ENCODE measurements around the gene RYR1. TPM values are rescaled to one million over a fixed set of nuclear protein-coding genes. Genes with fewer than 3 reads are reported as not detected.

The RYR1 gene
- total and polyA plus RNA-seq, 2 experiments from 2014 or later, result under 0.01 TPM; not detected in 1

- Histone ChIP-seq H3K4me1 (ENCODE audit: insufficient read depth) (no peaks in the 10 kb centered on the region), H3K4me3 (no peak overlapping the region), H3F3A (ENCODE audit: insufficient read depth) (no peaks in the 10 kb centered on the region), H3K9me2 (ENCODE audit: insufficient read depth) (no peaks in the 10 kb centered on the region), H3K9ac (no peak overlapping the region), H2AFZ (no peak overlapping the region), H3K79me2 (ENCODE audit: insufficient read depth) (no peaks in the 10 kb centered on the region), H3K27me3 (replicated peaks; ENCODE audit: insufficient read depth) (peaks cover 4% of the 10 kb centered on the region; the same call in 1 of the 2 replicates), H3K27ac (no peak overlapping the region), H3K9me3 (ENCODE audit: low read depth) (no peaks in the 10 kb centered on the region), H3K36me3 (ENCODE audit: low read depth) (no peaks in the 10 kb centered on the region), H3K4me2 (ENCODE audit: unreplicated experiment) (no peak overlapping the region), H4K20me1 (ENCODE audit: insufficient read depth) (no peaks in the 10 kb centered on the region)
- WGBS, 2 experiments (ENCODE audit: low coverage in 1 of 2, low lambda C conversion rate in 2 of 2, missing lambda C conversion rate in 2 of 2), result 68 to 71% methylated on average over 21 to 24 of the region's 24 CpGs
- in situ Hi-C loops (cut with MboI), result no loop called here
- DNase-seq, result no peak
- TF ChIP-seq EZH2phosphoT487 (IDR thresholded peaks at IDR 0.05; ENCODE audit: insufficient read depth, low read depth) (no peak), EZH2 (IDR thresholded peaks at IDR 0.05; ENCODE audit: insufficient read depth, poor library complexity, severe bottlenecking) (no peak)
Observed at GRCh38 chr19:38483016-38483630, 49.6 kb downstream of the RYR1 start.

GRCh38 chr19:38484747-38485146 is 51.3 kb downstream of the RYR1 start:
- H3K9me2 ChIP-seq (ENCODE audit: insufficient read depth), result no peaks in the 10 kb centered on the region
- no peaks in the 10 kb centered on the region for H3K4me1 ChIP-seq (ENCODE audit: insufficient read depth)
- H4K20me1 ChIP-seq (ENCODE audit: insufficient read depth), result no peaks in the 10 kb centered on the region
- H3K27ac ChIP-seq, result no peak overlapping the region
- no peak overlapping the region for H3K9ac ChIP-seq
- no peaks in the 10 kb centered on the region for H3K36me3 ChIP-seq (ENCODE audit: low read depth)
- no peak for DNase-seq
- no peaks in the 10 kb centered on the region for H3F3A ChIP-seq (ENCODE audit: insufficient read depth)
- H3K9me3 ChIP-seq (ENCODE audit: low read depth), result no peaks in the 10 kb centered on the region
- in situ Hi-C loops (cut with MboI), result no loop called here
- 26 to 27% methylated on average over 2 of the region's 2 CpGs for WGBS, 2 experiments (ENCODE audit: low coverage in 1 of 2, low lambda C conversion rate in 2 of 2, missing lambda C conversion rate in 2 of 2)
- no peak overlapping the region for H2AFZ ChIP-seq
- H3K79me2 ChIP-seq (ENCODE audit: insufficient read depth), result no peaks in the 10 kb centered on the region
- TF ChIP-seq EZH2 (IDR thresholded peaks at IDR 0.05; ENCODE audit: insufficient read depth, poor library complexity, severe bottlenecking) (no peak), EZH2phosphoT487 (IDR thresholded peaks at IDR 0.05; ENCODE audit: insufficient read depth, low read depth) (no peak)
- H3K27me3 ChIP-seq (replicated peaks; ENCODE audit: insufficient read depth), result no peaks in the 10 kb centered on the region
- H3K4me3 ChIP-seq, result no peak overlapping the region
- H3K4me2 ChIP-seq (ENCODE audit: unreplicated experiment), result no peak overlapping the region

- H3K4me3 ChIP-seq, result no peak overlapping the region
- no peaks in the 10 kb centered on the region for H3K79me2 ChIP-seq (ENCODE audit: insufficient read depth)
- no peaks in the 10 kb centered on the region for H3K9me2 ChIP-seq (ENCODE audit: insufficient read depth)
- H2AFZ ChIP-seq, result no peak overlapping the region
- no peaks in the 10 kb centered on the region for H3K4me1 ChIP-seq (ENCODE audit: insufficient read depth)
- H3K4me2 ChIP-seq (ENCODE audit: unreplicated experiment), result no peak overlapping the region
- no peaks in the 10 kb centered on the region for H3F3A ChIP-seq (ENCODE audit: insufficient read depth)
- H3K27ac ChIP-seq, result no peak overlapping the region
- no peak overlapping the region for H3K9ac ChIP-seq
- 71 to 72% methylated on average over 44 to 49 of the region's 49 CpGs for WGBS, 2 experiments (ENCODE audit: low coverage in 1 of 2, low lambda C conversion rate in 2 of 2, missing lambda C conversion rate in 2 of 2)
- DNase-seq, result no peak
- no peaks in the 10 kb centered on the region for H4K20me1 ChIP-seq (ENCODE audit: insufficient read depth)
- in situ Hi-C loops (cut with MboI), result no loop called here
- no peaks in the 10 kb centered on the region for H3K9me3 ChIP-seq (ENCODE audit: low read depth)
- H3K27me3 ChIP-seq (replicated peaks; ENCODE audit: insufficient read depth), result no peaks in the 10 kb centered on the region
- TF ChIP-seq EZH2phosphoT487 (IDR thresholded peaks at IDR 0.05; ENCODE audit: insufficient read depth, low read depth), result no peak
- TF ChIP-seq EZH2 (IDR thresholded peaks at IDR 0.05; ENCODE audit: insufficient read depth, poor library complexity, severe bottlenecking), result no peak
- H3K36me3 ChIP-seq (ENCODE audit: low read depth), result no peaks in the 10 kb centered on the region
Observed at GRCh38 chr19:38485541-38486285, 52.2 kb downstream of the RYR1 start.

GRCh38 chr19:38486731-38487336 is 53.3 kb downstream of the RYR1 start:
- no peak overlapping the region for H3K4me2 ChIP-seq (ENCODE audit: unreplicated experiment)
- no peaks in the 10 kb centered on the region for H3K79me2 ChIP-seq (ENCODE audit: insufficient read depth)
- 29 to 30% methylated on average over 6 of the region's 6 CpGs for WGBS, 2 experiments (ENCODE audit: low coverage in 1 of 2, low lambda C conversion rate in 2 of 2, missing lambda C conversion rate in 2 of 2)
- in situ Hi-C loops (cut with MboI), result no loop called here
- H3F3A ChIP-seq (ENCODE audit: insufficient read depth), result no peaks in the 10 kb centered on the region
- no peak overlapping the region for H3K9ac ChIP-seq
- no peaks in the 10 kb centered on the region for H3K9me2 ChIP-seq (ENCODE audit: insufficient read depth)
- no peak overlapping the region for H3K27ac ChIP-seq
- no peaks in the 10 kb centered on the region for H3K36me3 ChIP-seq (ENCODE audit: low read depth)
- no peak overlapping the region for H3K4me3 ChIP-seq
- no peaks in the 10 kb centered on the region for H3K9me3 ChIP-seq (ENCODE audit: low read depth)
- H3K27me3 ChIP-seq (replicated peaks; ENCODE audit: insufficient read depth), result peaks cover 6% of the 10 kb centered on the region; the same call in 1 of the 2 replicates
- H3K4me1 ChIP-seq (ENCODE audit: insufficient read depth), result no peaks in the 10 kb centered on the region
- no peaks in the 10 kb centered on the region for H4K20me1 ChIP-seq (ENCODE audit: insufficient read depth)
- H2AFZ ChIP-seq, result no peak overlapping the region
- DNase-seq, result no peak
- TF ChIP-seq EZH2 (IDR thresholded peaks at IDR 0.05; ENCODE audit: insufficient read depth, poor library complexity, severe bottlenecking), result no peak
- no peak for TF ChIP-seq EZH2phosphoT487 (IDR thresholded peaks at IDR 0.05; ENCODE audit: insufficient read depth, low read depth)

Measured in GM23248 (cell line).